Fibroblast of skin of back (primary cell): ENCODE measurements around the gene GRM3.

ENCODE experiments used
- DNase-seq: peaks from one replicate; pipeline ENCODE4 v3.0.0-alpha.2; 2013

GRM3 gene

DNA sequence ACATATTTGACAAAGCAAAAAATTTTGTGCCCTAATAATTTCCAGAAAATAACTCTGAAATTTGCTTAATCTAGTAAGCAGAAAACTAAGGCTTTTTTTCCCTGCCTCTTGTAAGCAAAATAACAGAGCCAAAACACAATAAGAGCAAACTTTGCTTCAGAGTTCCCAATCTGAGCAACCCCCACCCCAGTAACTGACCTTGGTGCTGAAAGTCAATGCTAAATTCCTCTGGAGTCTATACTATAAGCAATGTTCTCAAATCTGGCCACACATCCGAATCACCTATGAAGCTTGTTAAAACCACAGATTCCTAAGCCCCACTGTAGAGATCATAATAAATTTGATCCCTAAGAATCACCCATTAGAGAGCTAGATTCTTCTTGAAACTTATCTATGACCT, 265.2 kb downstream of the GRM3 start:
- peak; percentile 27 for DNase-seq

DNA sequence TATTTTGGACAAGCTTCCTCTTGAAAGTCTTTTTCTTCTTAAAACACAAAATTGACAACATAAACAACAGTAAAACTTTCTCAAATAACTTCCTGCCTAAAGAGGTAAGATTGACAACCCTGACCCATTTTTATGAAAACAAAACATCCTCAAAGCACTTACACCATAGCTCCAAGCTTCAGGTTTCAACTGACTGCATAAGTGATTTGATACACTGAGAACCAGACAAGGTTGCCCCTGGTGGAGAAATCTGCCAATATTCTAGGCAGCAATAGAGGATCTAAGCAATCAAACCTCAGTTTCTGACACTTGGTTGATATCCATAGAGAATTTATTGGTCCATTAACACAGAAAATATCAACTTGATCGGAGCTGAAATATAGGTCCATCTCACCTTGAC, 267.9 kb downstream of the GRM3 start:
- no peak for DNase-seq

DNA sequence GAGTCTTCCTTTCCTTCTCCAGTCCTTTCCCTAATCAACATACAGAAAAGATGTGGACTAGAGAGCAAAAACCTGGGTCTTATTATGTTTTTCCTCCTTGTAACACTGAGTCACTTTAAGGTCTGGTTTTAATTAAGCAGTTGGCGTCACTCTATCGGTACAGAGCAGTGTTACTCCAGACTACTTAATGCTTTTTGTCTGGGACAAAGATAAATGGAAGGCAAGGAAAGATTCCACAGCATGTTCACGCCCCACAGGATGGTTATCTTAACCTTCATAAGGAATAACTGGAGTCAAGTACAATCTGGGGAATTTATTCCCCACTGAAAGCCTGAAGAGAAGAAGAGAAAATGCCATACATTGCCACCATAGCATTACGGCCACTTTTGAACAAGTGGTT, 270.0 kb downstream of the GRM3 start:
- DNase-seq = peak; percentile 82
